Measurements from ENCODE around the gene AGAP1.

AGAP1 gene

DNA sequence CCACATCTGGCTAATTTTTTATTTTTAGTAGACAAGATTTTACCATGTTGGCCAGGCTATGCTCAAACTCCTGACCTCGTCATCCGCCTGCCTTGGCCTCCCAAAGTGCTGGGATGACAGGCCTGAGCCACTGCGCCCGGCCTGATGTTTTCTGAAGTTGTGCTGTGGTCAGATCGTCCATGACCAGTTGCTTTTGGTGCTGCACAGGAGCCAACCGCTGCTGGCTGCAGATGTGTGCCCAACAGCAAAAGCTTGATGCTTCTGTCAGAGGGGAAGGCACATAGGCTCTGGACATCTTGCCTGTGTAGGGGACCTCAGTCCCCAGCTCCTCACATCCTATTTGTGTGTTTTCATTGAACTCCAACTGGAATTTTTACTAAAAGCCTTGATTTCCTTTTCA is 218.3 kb downstream of the AGAP1 start:
- DNase-seq (ENCODE audit: low read depth in 2 of 2), result no peak

DNA sequence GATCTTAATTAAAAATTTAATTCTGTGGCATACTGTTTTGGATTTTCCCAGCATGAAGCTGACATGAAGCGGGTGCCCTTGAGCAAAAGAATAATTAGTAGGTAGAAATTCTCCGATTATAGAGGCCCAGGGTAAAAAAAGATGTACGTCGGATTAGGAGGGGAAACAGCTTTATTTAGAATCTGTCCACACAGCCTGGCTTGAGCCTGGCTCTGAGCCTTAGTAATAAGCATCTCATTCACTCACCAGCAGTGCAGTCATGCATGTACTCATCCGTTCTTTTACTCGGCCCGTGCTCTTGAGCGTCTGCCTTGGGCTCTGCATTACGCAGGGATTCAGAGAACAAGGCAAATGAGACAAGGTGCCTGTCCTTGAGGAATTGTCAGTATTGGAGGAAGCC is 219.3 kb downstream of the AGAP1 start:
- no peak for DNase-seq (ENCODE audit: low read depth in 2 of 2)

DNA sequence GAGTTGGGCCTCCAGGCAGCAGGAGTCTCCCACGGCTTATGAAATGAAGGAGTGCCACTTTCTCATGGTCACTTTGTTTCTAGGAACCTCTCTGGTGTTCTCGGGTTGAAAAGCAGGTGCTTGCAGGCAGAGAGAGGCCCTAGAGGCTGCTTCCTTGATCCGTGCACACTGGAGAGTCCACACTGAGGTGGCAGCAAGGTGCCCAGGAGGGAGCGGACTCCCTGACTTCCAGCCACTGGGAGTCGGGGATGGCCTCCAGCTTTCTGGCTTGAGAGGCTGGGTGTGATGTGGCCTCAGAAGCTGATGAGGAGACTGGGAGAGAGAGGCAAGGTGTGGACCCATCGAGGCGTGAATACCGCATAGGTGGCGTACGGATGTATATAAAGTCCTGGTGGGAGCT is 221.8 kb downstream of the AGAP1 start:
- DNase-seq (ENCODE audit: low read depth in 2 of 2), result no peak

DNA sequence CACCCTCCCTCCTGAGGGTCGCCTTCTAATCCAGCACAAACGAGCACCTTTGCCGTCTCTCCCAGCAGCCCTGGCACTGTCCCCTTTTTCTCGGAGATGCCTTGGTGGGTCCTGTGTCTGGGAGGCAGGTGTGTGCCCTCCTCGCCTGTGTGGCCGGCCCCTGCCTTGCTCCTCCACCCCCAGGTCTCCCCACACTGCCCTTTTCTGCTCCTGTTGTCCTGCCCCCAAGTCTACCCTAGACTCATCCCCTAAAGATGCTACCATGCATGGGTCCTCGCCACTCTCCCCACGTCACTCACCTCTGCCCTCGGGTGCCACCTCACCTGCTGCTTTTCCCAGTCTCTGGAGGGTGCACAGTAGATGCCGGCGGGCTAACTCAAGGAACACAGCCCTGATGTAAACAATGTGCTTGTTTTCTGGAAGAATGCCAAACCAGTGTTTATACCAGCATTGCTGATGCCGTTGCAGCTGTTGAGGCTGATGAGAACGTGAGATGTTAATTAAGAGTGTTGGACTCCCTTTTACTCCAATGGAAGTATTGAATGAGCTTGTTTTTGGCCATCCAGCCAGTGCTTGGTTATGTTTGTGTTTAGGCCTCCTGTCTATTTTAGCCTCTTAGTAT is 223.1 kb downstream of the AGAP1 start:
- no peak for DNase-seq (ENCODE audit: low read depth in 2 of 2)

DNA sequence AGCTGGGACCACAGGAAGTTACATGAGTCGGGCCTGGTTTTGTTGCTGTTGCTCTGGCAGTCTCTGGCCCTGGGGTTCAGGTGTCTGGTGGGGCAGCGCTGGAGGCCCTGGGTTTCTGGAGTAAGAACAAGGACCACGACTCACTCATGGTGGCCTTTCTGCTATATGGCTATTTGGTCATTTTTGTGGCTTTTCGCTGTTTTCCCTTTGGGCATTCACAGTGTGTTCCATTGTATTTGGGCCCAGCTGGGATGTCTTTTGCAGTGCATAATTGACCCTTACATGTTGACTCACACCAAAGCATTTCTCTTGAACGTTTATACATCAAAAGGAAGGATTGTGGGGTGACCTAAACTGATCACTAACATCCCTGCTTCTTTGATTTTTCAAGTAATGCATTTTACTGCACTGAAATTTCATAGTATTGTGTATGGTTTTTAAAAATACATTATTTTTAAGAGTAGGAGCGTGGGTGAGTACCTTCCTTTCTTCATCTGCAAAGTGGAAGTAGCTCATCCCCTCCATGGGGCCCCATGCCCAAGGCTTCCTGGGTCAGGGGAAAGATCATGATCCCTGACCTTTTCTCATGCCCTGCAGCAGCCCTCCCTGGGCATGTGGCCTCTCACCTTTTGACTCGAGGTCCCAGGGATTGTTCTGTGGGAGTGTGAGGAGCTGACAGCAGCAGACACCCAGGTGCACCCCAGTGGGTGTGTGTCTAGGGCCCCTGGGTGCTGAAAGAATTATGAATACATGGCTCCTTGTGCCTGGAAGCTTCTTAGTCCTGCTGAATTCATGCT is 225.5 kb downstream of the AGAP1 start:
- no peak for DNase-seq (ENCODE audit: low read depth in 2 of 2)

DNA sequence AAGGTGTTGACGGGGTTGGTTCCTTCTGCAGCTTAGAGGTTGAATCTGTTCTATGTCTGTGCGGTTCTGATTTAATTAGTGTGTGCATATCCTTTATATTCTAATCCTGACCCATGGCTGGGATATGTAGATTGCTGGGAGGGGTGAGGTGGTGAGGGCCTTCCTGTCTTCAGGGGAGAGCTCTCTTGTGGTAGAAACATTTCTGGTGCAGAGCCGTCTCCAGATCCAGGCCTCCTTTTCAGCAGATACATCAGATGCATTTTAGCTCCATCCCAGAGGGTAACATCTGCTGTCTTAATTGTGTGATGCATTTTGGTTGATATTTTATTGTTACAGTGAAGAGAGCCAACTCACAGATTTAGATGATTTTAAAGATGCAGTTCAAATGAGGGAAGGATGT is 227.8 kb downstream of the AGAP1 start:
- DNase-seq (ENCODE audit: low read depth in 2 of 2), result no peak

DNA sequence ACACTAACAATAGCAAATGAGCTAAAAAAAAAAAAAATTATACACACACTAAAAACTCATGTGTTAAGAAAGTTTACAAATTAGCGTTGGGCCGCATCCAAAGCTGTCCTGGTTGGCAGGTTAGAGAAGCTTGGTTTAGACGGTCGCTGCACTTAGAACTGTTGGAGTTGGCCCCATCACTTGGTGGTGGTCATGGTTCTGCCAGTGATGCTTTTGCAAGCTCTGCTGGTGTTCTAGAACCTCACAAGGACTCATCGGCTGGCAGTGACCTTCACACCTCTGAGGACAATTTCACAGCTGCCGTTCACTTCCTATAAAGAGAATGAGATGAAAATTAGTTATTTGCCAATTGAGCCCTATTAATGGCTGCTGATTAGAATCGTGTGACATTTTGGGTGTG is 229.0 kb downstream of the AGAP1 start:
- DNase-seq (ENCODE audit: low read depth in 2 of 2), result no peak

DNA sequence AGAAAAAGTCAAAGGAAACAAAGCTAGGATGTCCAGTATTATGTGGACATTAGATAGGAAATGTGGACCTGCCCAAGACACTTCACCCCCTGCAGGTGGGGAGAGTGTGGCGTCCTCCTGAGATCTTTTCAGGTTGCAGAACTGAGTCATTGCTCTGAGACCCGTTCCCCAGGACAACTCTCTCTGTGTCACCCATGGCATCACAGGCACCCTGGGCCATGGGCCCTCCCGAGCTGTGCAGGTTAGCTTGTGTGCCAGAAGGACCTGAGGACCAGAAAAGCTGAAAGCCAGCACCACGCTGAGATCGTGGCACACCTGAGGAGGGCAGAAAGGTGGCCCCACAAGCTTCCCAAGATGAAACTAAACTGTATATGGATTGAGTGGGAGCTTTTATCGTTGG is 229.5 kb downstream of the AGAP1 start:
- DNase-seq (ENCODE audit: low read depth in 2 of 2), result no peak

DNA sequence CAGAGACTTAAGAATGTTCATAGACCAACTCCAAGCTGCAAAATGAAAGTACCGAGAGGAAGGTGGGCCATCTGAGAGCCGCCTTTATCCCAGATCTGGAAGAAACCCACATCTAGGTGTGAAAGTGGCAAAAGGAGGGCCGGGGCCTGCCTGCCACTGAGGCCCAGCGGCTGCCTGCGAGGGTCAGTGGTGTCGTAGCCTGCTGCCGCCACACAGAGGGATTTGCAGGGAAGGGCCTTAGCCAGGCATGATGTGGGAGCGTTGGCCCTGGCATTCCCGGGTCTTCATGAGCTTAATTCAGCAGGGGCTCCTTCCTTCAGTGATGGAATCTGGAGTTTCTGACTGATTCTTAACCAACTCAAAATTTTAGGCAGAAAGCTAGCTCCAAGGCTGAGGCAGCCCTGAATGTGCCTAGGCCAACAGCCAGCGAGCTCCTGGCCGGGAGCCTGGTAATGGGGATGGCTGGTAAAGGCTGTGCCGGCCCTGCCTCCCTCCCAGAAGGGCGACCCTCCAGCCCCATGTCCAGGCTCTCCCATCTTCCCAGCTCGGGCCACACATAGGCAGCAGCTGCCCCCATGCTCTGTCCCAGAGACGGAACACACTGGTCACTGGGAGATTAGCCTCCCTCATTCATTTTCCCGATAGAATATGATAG is 230.1 kb downstream of the AGAP1 start:
- no peak for DNase-seq (ENCODE audit: low read depth in 2 of 2)

DNA sequence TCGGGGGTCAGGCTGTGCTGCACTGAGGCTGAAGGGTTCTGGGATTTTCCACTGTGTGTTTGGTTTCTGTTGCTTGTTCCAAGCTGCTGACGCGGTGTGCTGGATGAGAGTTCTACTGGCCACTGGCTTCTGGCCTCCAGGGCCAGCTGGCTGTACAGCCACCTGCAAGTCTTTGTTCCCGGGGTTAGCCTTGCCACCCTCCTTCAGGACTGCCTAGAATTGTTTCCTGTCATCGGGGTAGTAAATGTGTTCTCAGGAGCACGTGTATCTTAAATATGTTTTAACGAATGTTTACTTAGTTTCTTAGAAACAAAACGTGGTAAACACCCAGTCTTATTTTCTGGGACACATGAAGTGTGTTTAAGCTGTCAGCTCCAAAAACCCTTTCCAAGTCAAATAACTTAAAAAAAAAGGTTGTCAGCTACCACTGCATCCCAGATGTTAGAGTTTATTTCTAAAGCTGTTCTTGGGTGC is 231.2 kb downstream of the AGAP1 start:
- DNase-seq (ENCODE audit: low read depth in 2 of 2), result no peak

DNA sequence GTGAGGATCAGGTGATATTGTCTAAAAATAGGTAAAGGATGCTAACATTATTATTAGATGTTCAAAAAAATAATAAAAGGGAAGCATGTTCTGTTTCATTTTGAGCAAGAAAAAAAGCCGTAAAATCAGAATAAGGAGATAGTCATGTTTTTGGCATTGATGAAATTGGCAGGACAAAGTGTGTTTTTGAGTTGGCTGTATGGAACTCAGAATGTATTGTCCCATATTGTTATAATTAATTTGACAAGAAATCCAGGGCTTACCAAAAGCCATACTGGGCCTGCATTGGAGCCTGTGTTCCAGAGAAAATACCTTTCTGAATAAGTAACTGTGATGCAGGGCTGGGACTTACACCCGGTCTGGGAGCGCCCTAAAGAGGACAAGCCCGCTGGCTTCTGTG is 232.0 kb downstream of the AGAP1 start:
- no peak for DNase-seq (ENCODE audit: low read depth in 2 of 2)

DNA sequence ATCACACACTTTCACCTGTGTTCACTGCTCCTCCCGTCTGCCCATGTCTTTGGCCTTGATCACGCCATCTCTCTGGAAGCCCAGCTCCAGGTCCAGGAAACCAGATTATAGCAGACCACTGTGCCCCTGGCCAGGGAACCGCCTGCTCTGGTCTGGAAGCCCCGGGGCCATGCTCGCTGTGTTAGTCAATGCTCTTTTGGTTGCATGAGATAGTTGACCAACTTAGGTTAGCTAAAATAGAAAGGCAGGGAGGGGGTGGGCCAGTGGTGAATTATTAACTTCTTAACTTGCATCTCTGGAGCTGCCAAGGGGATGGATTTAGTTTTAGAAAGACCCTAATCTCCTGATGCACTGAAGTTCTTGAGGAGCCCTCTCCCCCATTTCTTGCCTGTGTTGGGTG is 232.7 kb downstream of the AGAP1 start:
- DNase-seq (ENCODE audit: low read depth in 2 of 2), result no peak

DNA sequence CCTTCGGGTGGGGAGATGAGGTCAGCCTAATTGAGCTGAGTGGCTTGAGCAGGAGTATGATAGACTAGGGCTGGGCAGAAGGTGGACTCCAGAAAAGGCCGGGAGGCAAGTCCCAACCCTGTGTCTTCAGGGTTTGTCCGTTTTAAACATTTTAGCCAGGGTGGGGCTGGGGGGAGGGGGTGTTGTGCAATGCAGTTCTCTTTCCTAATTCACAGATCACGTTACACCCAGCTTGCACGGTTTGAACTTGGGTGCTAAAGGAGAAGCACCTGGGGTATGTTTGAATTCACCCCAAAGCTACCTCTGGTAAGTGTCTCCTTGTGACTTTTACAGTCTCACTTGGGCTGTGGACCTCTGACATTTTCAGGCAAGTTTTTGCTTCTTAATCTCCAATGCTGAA is 233.3 kb downstream of the AGAP1 start:
- DNase-seq (ENCODE audit: low read depth in 2 of 2), result no peak

DNA sequence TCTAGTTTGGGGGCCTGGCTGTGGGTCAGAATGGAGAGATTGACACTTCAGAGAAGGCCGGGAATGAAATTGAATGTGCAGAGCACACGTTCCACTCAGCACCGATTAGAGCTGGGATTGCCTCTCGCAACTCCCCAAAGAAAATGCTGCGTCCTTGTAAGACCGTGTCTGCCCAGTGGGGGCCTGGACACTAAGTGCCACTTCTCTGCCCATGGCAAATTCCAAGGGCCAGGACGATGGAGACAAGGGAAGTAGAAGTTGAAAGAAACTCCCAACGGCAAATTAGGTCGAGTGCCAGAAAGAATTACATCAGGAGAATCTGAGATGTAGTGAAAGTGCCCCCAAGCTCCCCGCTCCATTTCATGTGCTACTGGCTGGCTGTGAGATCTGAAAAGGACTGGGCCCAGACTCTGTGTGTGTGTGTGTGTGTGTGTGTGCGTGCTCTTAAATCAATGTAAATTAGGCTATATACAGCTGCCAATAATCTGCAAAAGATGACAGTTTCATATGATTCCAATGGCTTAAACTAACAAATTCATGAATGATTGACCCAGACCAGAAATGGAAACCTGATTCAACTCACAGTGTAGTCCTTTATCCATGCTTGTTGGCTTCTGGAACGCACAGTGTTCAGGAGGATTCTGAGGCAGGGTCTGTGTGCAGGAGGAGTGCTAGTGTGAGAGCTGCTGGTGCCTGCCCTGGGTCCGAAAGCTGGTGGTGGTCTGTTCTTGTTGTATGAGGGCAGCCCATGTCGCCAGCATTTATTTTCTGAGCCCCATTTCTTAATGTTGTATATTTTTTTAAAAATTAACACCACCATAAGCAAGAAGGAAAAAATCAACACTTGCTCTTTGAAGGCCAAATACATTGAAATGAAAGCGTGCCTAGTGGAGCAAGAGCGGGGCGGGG is 234.3 kb downstream of the AGAP1 start:
- no peak for DNase-seq (ENCODE audit: low read depth in 2 of 2)

DNA sequence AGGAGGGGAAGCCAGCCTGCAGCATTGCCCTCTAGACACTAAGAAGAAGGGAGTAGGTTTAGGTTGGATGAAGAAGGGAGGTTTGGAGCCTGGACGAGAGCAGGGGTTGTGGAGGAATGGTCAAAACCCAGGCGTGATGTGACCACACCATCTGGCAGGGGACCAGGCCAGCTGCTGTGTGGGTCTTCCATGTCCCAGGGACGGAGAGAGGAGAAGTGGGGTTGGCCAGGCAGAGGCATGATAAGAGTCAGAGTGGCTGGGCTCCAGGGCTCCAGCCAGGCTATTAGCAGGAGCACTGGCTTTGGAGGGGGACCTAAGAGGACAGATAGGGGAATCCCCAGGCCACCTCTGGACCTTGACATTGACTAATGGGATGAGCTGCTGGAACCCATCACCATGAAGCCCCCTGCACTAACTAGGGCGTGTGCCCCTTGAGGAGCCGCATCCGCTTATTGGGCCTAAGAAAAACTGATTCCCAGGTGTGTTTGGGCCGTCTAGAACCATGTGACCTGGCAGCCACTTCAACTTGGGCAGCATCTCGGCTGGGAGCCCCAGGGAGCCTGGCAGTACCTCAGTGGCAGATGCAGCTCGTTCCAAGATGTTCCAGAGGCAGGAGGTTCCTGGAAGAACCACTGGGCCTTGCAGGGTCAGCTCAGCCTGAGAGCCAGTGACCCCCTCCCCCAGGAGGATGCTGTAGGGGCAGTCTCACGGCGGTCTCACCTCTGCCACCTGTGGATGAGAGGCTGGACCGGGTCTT is 235.1 kb downstream of the AGAP1 start:
- DNase-seq (ENCODE audit: low read depth in 2 of 2), result no peak

DNA sequence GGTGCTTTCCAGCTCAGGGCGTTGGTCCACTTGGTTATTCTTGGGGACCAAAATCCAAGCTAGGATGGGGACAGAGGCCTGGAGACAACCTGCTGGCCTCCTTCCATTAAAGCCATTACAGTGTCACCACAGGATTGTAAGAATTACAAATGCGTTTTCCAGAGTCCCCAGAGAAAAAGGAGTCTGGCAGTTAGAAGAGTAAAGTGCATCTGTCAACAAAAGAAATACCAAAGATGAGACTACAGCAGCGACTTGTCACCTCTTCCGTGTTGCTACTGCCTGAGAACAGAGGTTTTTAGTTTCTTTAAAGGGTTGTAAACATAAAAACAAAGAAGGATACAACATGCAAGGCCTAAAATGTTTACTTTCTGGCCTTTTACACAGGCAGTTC is 235.7 kb downstream of the AGAP1 start:
- DNase-seq (ENCODE audit: low read depth in 2 of 2), result no peak

DNA sequence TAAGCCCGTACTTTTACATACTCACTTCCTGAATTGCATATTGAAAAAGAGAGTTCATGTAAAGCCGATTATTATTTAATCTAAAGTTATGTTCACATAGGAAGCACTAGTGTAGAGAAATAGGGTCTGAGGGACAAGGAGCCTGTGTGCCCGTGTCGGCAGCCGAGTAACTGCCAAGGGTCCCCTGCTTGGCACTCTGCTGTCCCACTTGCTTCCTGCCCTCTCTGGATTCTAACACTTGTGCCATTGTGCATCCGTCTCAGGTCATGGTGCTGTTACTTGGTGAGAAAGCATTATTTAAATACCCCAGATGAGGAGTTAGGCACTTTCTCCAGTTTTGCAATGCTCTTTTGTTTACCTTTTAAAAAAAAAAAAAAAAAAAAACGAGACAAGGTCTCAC is 236.3 kb downstream of the AGAP1 start:
- DNase-seq (ENCODE audit: low read depth in 2 of 2), result no peak

DNA sequence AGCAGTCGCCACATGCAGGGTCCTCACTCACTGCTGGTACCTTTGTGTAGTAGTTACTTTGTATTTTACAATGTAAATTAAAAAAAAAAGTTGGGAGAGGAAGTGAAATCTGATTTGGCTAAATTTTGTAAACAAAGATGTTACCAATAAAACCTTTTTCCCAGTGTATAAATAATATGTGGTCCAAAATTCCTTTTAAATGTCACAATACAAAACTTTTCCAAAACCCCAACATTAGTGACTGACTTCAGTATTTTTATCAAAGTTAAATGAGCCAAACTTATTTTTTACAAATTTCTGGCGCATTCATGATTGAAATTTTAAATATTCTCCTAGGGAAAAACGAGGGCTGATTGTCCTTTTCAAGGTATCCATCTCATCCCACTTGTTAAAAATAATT is 239.9 kb downstream of the AGAP1 start:
- DNase-seq (ENCODE audit: low read depth in 2 of 2), result no peak

DNA sequence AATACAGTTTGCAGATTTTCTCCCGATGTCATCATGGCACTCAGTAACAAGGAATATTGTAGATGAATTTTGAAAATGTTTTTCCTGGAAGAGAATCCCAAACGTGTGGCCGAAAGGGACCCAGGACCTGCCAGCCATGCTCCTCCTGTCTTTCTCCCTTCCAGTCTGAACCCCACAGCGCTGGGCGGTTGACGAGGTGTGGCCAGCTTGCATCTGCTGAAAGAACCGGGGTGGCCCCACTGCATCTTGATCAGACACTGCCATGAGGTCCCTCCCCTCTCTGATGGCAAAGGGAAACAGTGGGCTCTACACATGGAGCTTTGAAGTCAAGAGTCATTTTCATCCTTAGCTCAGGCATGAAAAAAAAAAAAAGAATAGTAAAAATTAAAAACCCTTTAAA is 240.3 kb downstream of the AGAP1 start:
- DNase-seq (ENCODE audit: low read depth in 2 of 2), result no peak

DNA sequence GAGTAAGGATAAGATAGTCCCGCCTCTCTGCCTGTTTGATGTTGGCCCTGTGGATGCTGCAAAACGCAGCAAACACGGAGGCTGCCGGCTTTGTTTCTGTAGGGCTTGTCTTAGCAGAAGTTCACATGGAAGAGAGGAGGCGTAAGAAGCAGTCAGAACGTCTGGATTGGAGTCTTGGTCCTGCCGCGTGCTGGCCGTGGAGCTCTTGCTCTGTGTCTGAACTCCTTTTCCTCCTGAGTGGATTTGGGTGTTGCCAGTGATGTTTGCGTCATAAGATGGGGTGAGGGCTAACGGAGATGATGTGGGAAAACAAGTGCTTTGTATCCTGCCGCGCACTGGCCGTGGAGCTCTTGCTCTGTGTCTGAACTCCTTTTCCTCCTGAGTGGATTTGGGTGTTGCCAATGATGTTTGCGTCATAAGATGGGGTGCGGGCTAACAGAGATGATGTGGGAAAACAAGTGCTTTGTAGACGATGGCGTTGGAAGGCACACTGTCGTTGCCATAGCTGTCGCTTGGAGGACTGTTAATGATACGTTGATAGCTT is 240.9 kb downstream of the AGAP1 start:
- no peak for DNase-seq (ENCODE audit: low read depth in 2 of 2)

DNA sequence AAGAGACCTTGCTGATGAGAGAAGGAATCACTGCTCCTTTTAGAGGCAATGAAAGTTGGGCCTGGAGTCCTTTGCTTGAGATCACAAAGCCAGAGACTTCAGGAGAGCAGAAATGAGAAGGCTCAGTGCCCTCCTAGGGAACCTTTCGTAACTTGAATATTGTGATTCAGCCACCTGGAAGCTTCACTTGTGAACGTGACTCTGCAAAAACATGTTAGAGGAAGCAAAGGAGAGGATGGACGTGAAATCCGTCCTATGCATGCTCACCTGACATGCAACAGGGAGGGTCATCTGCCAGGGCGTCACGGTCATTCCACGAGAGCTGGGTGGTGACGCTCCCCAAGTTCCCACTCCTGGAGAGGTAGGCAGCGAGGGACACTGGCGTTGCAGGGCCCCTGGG is 243.6 kb downstream of the AGAP1 start:
- no peak for DNase-seq (ENCODE audit: low read depth in 2 of 2)
